CD4-positive, alpha-beta T cell treated with Interleukin-15 for 1 hour (primary cell): ENCODE measurements around the gene MAP2K4.

Source experiments
- DNase-seq: peaks from one replicate; pipeline ENCODE4 v3.0.0-alpha.2; 2020

Gene MAP2K4

DNA sequence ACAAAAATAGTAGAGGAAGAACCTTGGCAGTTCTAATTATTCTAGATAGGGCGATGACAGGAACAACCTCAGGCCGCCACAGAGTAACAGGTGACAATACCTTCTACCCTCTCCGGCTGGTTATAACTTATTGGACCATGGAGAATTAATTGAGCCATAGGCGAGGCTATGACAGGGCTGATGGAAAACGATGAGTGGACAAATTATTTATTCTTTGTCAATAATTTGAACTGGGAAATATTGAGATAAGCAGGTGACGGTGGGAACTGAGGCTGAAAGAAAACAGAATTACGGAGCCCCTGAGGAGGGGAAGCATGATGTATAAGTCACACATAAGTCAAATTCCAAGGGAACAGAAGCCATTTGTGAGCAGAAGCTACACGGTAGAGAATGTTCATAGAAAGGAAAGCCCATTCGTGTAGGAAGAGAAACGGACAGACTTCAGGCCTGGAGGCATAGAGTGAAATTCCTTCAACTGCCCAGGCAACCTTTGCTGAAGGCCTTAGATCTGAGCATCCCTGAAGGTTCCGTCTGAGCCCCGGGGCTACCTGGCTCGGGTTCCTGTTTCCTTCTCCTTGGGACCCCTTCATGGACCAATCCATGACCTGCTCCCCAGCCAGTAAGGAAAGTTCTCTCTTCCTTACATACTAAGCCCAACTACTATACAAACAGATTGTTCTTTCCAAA is 158.1 kb downstream of the MAP2K4 start:
- DNase-seq: no peak

DNA sequence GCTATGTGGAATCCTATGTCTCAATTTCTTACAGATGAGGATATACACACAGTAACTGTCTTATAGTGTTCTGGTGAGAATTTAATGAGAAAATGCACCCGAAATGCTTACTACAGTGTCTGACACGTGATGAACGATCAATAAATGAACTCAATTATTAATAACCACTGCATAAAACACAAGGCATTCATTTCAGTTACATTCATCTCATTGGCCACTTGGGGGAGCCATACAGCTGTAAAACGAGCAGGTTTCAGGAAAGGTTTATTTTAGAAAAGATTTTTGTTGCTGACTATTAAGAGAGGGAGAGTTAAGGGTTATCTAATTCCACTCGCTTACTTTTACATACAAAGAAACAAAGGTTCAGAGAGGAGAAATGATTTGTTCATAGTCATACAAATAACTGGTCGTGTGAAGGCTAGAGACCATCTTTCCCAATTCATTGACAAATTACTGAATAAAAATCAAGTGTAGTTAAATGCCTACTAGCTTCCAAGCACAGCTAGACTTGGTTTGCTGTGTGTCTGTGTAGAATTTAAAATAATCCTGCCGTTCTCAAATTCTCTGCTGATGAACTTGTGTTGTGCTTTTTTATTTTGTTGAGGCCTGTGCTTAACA is 160.1 kb downstream of the MAP2K4 start:
- no peak for DNase-seq

DNA sequence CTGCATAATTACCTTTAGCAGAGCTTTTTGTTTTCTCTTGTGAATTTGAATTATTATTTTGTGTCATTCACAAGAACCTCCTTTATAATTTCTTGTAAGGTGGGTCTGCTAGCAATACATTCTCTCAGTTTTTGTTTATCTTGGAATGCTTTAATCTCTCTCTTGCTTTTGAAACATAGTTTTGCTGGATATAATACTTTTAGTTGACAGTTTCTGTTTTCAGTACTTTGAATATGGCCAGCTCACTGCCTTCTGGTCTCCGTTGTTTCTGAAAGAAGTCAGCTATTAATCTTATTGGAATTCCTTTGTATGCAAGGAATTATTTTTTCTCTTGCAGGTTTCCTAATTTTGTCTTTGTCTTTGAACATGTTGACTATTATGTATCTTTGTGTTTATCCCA is 167.0 kb downstream of the MAP2K4 start:
- no peak for DNase-seq

DNA sequence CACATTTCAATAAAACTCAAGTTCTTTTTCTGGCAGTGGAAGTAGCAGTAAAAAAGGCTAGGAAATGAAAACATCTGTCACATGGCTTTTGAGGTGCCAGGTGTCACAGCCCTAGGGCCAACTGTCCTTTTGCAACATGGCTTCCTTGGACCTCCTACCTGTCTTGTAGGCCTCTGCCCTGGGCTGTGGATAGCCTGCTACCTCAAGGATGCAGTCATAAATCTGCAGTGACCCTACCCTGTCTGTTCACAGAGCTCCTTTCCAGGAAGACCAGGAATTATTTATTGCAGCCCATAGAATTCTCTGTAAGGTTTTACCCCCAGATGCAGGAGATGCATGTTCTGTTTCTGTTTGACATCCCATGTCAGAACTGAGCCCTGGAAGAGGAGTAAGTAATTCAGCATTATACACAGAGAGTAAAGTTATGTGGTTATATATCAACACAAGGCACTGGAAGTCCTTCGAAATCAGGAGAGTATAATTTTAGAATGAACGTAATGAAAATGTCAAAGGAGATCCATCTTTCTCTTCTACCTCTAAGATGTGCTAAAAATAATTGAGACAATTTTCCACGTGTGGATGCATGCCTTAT is 172.6 kb downstream of the MAP2K4 start:
- DNase-seq: no peak
